Measurements from ENCODE around the gene SLC38A10. TPM values are rescaled to one million over a fixed set of nuclear protein-coding genes. Genes with fewer than 3 reads are reported as not detected.

SLC38A10 gene
- total and polyA plus RNA-seq, 2 of the 13 experiments (the other 11 are each of a cell fraction or from before 2014, with no cell fraction given) = 23.4 to 55.8 TPM

GRCh38 chr17:81239714-81240555, 55.2 kb downstream of the SLC38A10 start (continued):
- TF ChIP-seq UBTF (CRISPR knock-in tag; IDR thresholded peaks at IDR 0.05) (no peak; the same call in 1 of the 2 replicates), FOXC1 (CRISPR knock-in tag; IDR thresholded peaks at IDR 0.05; ENCODE audit: borderline replicate concordance) (no peak), MEF2D (CRISPR knock-in tag; IDR thresholded peaks at IDR 0.05) (no peak), HNRNPLL (IDR thresholded peaks at IDR 0.05; ENCODE audit: low read depth, low read length, poor library complexity, severe bottlenecking) (no peak), ZFP36L2 (CRISPR knock-in tag; IDR thresholded peaks at IDR 0.05) (no peak), STAG1 (CRISPR knock-in tag; IDR thresholded peaks at IDR 0.05) (no peak), ZNF251 (CRISPR knock-in tag; IDR thresholded peaks at IDR 0.05) (no peak), MEIS1 (CRISPR knock-in tag; IDR thresholded peaks at IDR 0.05; ENCODE audit: borderline replicate concordance) (no peak), ZNF605 (CRISPR knock-in tag; IDR thresholded peaks at IDR 0.05) (peak; percentile 44; the same call in 1 of the 2 replicates), ZNF280B (CRISPR knock-in tag; IDR thresholded peaks at IDR 0.05; ENCODE audit: borderline replicate concordance) (peak; percentile 44; the same call in 1 of the 2 replicates), ZNF564 (CRISPR knock-in tag; IDR thresholded peaks at IDR 0.05) (0 out of 2 replicates have a peak, but pooled peaks have one; percentile 51), TOPORS (CRISPR knock-in tag; IDR thresholded peaks at IDR 0.05) (no peak), PATZ1 (CRISPR knock-in tag; IDR thresholded peaks at IDR 0.05) (peak; percentile 23; the same call in 1 of the 2 replicates), ZNF235 (CRISPR knock-in tag; IDR thresholded peaks at IDR 0.05; ENCODE audit: borderline replicate concordance) (no peak), SRSF9 (IDR thresholded peaks at IDR 0.05; ENCODE audit: borderline replicate concordance, insufficient read depth, low read depth, low read length, poor library complexity, severe bottlenecking) (no peak), PRPF4 (IDR thresholded peaks at IDR 0.05; ENCODE audit: low read depth, low read length, poor library complexity, severe bottlenecking) (peak; percentile 20), FIP1L1 (IDR thresholded peaks at IDR 0.05; ENCODE audit: borderline replicate concordance, insufficient read depth, low read depth, low read length) (no peak), FOXO4 (CRISPR knock-in tag; conservative IDR thresholded peaks at IDR 0.05) (no peak)

Measured in HepG2 (cell line).